Measurements from ENCODE around the gene IL6. TPM values are rescaled to one million over a fixed set of nuclear protein-coding genes. Genes with fewer than 3 reads are reported as not detected.
"Not testable (repeated sequence)": the region's sequence is repeated elsewhere in the genome, so short reads cannot be mapped to it uniquely, and the experiment has no call there.

IL6 gene
- total RNA-seq, 1 experiment from 2014 or later = 113 TPM

DNA sequence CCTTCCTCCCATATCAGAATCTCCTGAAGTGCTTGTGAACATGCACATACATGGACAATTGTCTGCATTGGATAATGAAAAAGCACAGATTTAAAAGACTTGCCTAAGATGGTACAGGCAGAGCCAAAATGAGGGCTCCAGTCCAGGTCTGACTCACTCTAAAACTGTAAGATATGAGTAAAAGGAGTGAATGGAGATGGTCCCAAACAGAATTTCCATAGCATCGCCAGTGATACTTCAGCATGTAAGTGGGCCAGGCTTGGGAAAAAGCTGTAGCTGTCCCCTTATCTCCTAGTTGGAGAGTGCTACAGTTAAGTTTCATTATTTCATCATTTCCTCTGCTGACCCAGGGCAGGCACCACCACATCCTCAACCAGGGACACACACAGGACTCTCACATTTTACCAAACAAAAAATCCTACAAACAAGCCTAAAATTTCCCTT lies 26.4 kb upstream of the IL6 start:
- Histone ChIP-seq H3K4me1 (ENCODE audit: insufficient read depth, low read length) (no peaks in the 10 kb centered on the region; the same call in 1 of the 2 replicates), H3F3A (ENCODE audit: low read length, unreplicated experiment) (no peaks in the 10 kb centered on the region), H3K9me3 (ENCODE audit: low read length) (no peaks in the 10 kb centered on the region), H3K79me2 (ENCODE audit: low read length) (no peaks in the 10 kb centered on the region), H3K27me3 (ENCODE audit: low read length) (no peaks in the 10 kb centered on the region), H4K20me1 (ENCODE audit: low read length) (no peaks in the 10 kb centered on the region), H3K9me2 (replicated peaks; ENCODE audit: low read length) (no peaks in the 10 kb centered on the region), H3K27ac (ENCODE audit: low read length) (no peak overlapping the region), H3K36me3 (ENCODE audit: low read depth, low read length) (no peaks in the 10 kb centered on the region), H3K4me3 (ENCODE audit: low read length) (no peak overlapping the region), H2AFZ (ENCODE audit: low read length) (no peak overlapping the region), H3K4me2 (ENCODE audit: low read length) (no peak overlapping the region), H3K9ac (ENCODE audit: low read length) (no peak overlapping the region)
- DNase-seq (no peak), ATAC-seq (no peak)
- POLR2A ChIA-PET (ENCODE audit: unreplicated experiment) = interaction anchor here (0.6 kb wide), 2 partner anchors 17 to 106 kb away, joined by 3 read pairs; no protein-coding TSS in a partner anchor
- intact Hi-C loops (cut with micrococcal nuclease) = no loop called here
- CTCF ChIA-PET = no interaction called here
- BruUV-seq (replicated peaks) = no TSS peak
- TF ChIP-seq EZH2phosphoT487 (IDR thresholded peaks at IDR 0.05; ENCODE audit: borderline replicate concordance, low read length) (no peak), EZH2 (IDR thresholded peaks at IDR 0.05; ENCODE audit: low read length, unreplicated experiment) (no peak)
- TF ChIP-seq, protein P1, sequence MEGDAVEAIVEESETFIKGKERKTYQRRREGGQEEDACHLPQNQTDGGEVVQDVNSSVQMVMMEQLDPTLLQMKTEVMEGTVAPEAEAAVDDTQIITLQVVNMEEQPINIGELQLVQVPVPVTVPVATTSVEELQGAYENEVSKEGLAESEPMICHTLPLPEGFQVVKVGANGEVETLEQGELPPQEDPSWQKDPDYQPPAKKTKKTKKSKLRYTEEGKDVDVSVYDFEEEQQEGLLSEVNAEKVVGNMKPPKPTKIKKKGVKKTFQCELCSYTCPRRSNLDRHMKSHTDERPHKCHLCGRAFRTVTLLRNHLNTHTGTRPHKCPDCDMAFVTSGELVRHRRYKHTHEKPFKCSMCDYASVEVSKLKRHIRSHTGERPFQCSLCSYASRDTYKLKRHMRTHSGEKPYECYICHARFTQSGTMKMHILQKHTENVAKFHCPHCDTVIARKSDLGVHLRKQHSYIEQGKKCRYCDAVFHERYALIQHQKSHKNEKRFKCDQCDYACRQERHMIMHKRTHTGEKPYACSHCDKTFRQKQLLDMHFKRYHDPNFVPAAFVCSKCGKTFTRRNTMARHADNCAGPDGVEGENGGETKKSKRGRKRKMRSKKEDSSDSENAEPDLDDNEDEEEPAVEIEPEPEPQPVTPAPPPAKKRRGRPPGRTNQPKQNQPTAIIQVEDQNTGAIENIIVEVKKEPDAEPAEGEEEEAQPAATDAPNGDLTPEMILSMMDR (conservative IDR thresholded peaks at IDR 0.05; ENCODE audit: low read depth, low read length) = no peak

DNA sequence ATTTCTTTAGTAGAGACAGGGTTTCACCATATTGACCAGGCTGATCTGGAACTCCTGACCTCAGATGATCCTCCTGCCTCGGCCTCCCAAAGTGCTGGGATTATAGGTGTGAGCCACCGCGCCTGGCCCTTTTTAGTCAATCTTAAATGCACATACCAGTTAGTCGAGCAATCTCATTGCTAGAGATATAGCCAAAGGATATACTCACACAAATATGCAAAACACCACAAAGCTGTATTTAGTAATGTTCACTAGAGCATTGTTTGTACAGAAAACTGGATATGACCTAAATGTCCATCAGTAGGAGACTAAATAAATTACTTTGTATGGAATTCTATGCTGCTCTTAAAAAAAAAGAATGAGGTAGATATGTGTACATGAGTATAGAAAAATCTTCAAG lies 24.5 kb upstream of the IL6 start:
- H2AFZ ChIP-seq (ENCODE audit: low read length) = no peak overlapping the region
- POLR2A ChIA-PET (ENCODE audit: unreplicated experiment) = no interaction called here

DNA sequence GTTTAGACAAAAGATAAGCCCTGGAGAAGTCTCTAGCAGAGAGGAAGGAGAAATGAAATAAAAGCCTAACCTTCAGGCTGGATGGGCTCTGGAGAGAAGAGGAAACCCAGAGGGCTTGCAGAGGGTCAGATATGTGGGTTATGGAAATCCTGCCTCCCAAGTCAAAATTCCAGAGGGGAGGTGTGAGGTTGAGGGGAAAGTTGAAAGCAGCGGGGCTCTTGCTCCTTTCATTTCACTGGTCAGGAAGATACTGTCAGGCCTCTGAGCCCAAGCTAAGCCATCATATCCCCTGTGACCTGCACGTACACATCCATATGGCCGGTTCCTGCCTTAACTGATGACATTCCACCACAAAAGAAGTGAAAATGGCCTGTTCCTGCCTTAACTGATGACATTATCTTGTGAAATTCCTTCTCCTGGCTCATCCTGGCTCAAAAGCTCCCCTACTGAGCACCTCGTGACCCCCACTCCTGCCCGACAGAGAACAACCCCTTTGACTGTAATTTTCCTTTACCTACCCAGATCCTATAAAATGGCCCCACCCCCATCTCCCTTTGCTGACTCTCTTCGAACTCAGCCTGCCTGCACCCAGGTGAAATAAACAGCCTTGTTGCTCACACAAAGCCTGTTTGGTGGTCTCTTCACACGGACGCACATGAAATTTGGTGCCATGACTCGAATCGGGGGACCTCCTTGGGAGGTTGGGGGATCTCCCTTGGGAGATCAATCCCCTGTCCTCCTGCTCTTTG lies 23.7 kb upstream of the IL6 start:
- H3K4me2 ChIP-seq (ENCODE audit: low read length); H3K27me3 ChIP-seq (ENCODE audit: low read length); POLR2A ChIA-PET (ENCODE audit: unreplicated experiment); H4K20me1 ChIP-seq (ENCODE audit: low read length); H3K27ac ChIP-seq (ENCODE audit: low read length); BruUV-seq (replicated peaks); H3K36me3 ChIP-seq (ENCODE audit: low read depth, low read length); H3K9me3 ChIP-seq (ENCODE audit: low read length); H3K4me1 ChIP-seq (ENCODE audit: insufficient read depth, low read length); H3K79me2 ChIP-seq (ENCODE audit: low read length); intact Hi-C loops (cut with micrococcal nuclease); H3K9me2 ChIP-seq (replicated peaks; ENCODE audit: low read length); ATAC-seq; H3F3A ChIP-seq (ENCODE audit: low read length, unreplicated experiment); H3K4me3 ChIP-seq (ENCODE audit: low read length); H3K9ac ChIP-seq (ENCODE audit: low read length); DNase-seq; H2AFZ ChIP-seq (ENCODE audit: low read length); CTCF ChIA-PET: not testable (repeated sequence)

More for the DNA sequence above, 24.5 kb upstream of the IL6 start:
- Histone ChIP-seq H3K9me3 (ENCODE audit: low read length) (no peaks in the 10 kb centered on the region), H3K4me2 (ENCODE audit: low read length) (no peak overlapping the region), H3K36me3 (ENCODE audit: low read depth, low read length) (no peaks in the 10 kb centered on the region), H3K27ac (ENCODE audit: low read length) (no peak overlapping the region), H3K79me2 (ENCODE audit: low read length) (no peaks in the 10 kb centered on the region), H4K20me1 (ENCODE audit: low read length) (no peaks in the 10 kb centered on the region), H3K9ac (ENCODE audit: low read length) (no peak overlapping the region), H3K4me3 (ENCODE audit: low read length) (no peak overlapping the region), H3F3A (ENCODE audit: low read length, unreplicated experiment) (no peaks in the 10 kb centered on the region), H3K4me1 (ENCODE audit: insufficient read depth, low read length) (no peaks in the 10 kb centered on the region; the same call in 1 of the 2 replicates), H3K9me2 (replicated peaks; ENCODE audit: low read length) (no peaks in the 10 kb centered on the region), H3K27me3 (ENCODE audit: low read length) (no peaks in the 10 kb centered on the region)
- DNase-seq (no peak), ATAC-seq (no peak)
- CTCF ChIA-PET = no interaction called here
- no peak for TF ChIP-seq EZH2 (IDR thresholded peaks at IDR 0.05; ENCODE audit: low read length, unreplicated experiment)
- TF ChIP-seq, protein P1 (conservative IDR thresholded peaks at IDR 0.05; ENCODE audit: low read depth, low read length) = no peak
- TF ChIP-seq EZH2phosphoT487 (IDR thresholded peaks at IDR 0.05; ENCODE audit: borderline replicate concordance, low read length) = no peak
- intact Hi-C loops (cut with micrococcal nuclease) = no loop called here
- BruUV-seq (replicated peaks) = no TSS peak

DNA sequence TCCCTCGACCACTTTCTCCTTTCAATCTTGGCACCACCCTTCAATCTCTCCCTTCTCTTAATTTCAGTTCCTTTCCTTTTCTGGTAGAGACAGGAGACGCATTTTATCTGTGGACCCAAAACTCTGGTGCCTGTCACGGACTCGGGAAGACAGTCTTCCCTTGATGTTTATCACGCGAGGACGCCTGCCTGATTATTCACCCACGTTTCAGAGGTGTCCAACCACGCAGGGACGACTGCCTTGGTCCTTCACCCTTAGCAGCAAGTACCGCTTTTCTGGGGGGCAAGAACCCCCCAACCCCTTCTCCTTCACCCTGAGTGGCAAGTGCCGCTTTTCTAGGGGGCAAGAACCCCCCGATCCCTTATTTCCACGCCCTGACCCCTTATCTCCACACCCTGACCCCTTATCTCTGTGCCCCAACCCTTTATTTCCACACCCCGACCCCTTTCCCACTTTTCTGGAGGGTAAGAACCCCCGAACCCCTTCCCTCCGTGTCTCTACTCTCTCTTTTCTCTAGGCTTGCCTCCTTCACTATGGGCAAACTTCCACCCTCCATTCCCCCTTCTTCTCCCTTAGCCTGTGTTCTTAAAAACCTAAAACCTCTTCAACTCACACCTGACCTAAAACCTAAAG lies 22.9 kb upstream of the IL6 start:
- H3K27ac ChIP-seq (ENCODE audit: low read length); DNase-seq; H2AFZ ChIP-seq (ENCODE audit: low read length); H3K79me2 ChIP-seq (ENCODE audit: low read length); POLR2A ChIA-PET (ENCODE audit: unreplicated experiment); H3K4me1 ChIP-seq (ENCODE audit: insufficient read depth, low read length); H3K27me3 ChIP-seq (ENCODE audit: low read length); H3K36me3 ChIP-seq (ENCODE audit: low read depth, low read length); H3K4me2 ChIP-seq (ENCODE audit: low read length); intact Hi-C loops (cut with micrococcal nuclease); H3K9me2 ChIP-seq (replicated peaks; ENCODE audit: low read length); H3K4me3 ChIP-seq (ENCODE audit: low read length); H3F3A ChIP-seq (ENCODE audit: low read length, unreplicated experiment); H3K9ac ChIP-seq (ENCODE audit: low read length); BruUV-seq (replicated peaks); H4K20me1 ChIP-seq (ENCODE audit: low read length); ATAC-seq; H3K9me3 ChIP-seq (ENCODE audit: low read length); CTCF ChIA-PET: not testable (repeated sequence)

DNA sequence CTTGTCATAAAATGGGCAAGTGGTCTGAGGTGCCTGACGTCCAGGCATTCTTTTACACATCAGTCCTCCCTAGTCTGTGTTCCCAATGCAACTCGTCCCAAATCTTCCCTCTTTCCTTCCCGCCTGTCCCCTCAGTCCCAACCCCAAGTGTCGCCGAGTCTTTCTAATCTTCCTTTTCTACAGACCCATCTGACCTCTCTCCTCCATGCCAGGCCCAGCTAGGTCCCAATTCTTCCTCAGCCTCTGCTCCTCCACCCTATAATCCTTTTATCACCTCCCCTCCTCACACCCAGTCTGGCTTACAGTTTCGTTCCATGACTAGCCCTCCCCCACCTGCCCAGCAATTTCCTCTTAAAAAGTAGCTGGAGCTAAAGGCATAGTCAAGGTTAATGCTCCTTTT lies 22.3 kb upstream of the IL6 start:
- ATAC-seq; H3K9ac ChIP-seq (ENCODE audit: low read length); H3K4me1 ChIP-seq (ENCODE audit: insufficient read depth, low read length); H4K20me1 ChIP-seq (ENCODE audit: low read length); DNase-seq; H3K36me3 ChIP-seq (ENCODE audit: low read depth, low read length); H3K79me2 ChIP-seq (ENCODE audit: low read length); POLR2A ChIA-PET (ENCODE audit: unreplicated experiment); CTCF ChIA-PET; H3K4me2 ChIP-seq (ENCODE audit: low read length); intact Hi-C loops (cut with micrococcal nuclease); H3K27me3 ChIP-seq (ENCODE audit: low read length); H2AFZ ChIP-seq (ENCODE audit: low read length); H3K4me3 ChIP-seq (ENCODE audit: low read length); H3K9me3 ChIP-seq (ENCODE audit: low read length); H3K27ac ChIP-seq (ENCODE audit: low read length); BruUV-seq (replicated peaks); H3F3A ChIP-seq (ENCODE audit: low read length, unreplicated experiment); H3K9me2 ChIP-seq (replicated peaks; ENCODE audit: low read length): not testable (repeated sequence)

Measured in PC-3 (cell line).